Measurements from ENCODE around the gene ZMYND10. TPM values are rescaled to one million over a fixed set of nuclear protein-coding genes. Genes with fewer than 3 reads are reported as not detected.
A peak's percentile ranks its signal among the peaks of the same experiment; 100 is the strongest.

The ZMYND10 gene
- total RNA-seq, 1 donor from 2014 or later = 32.8 TPM

- DNase-seq = peak; percentile 77
- TF ChIP-seq CTCF (IDR thresholded peaks at IDR 0.05) = no peak
Measured at GRCh38 chr3:50322386-50323091, 23.0 kb downstream of the ZMYND10 start, which contains the start of gene HYAL2. Gene HYAL2, minus strand, starts transcription at chr3:50322745. Its CDS starts 2,256 bp downstream, at chr3:50320489.

GRCh38 chr3:50322115-50322385, 23.5 kb downstream of the ZMYND10 start:
- no peak for TF ChIP-seq CTCF (IDR thresholded peaks at IDR 0.05)
- intact Hi-C loops (cut with DNase I) = no loop called here
- peaks cover 85% of the 10 kb centered on the region for H3K4me1 ChIP-seq

More at GRCh38 chr3:50322386-50323091, 23.0 kb downstream of the ZMYND10 start, which contains the start of gene HYAL2:
- intact Hi-C loops (cut with DNase I) = no loop called here
- peak in 1 of 2 donors; percentile 15 for ATAC-seq
- Histone ChIP-seq H3K27me3 (ENCODE audit: low read depth) (no peaks in the 10 kb centered on the region), H3K27ac (peak within 1 kb of the TSS; percentile 98), H3K4me3 (peak within 1 kb of the TSS; percentile 91), H3K4me1 (peaks cover 85% of the 10 kb centered on the region), H3K36me3 (peaks cover 43% of the 10 kb centered on the region), H3K9me3 (no peaks in the 10 kb centered on the region)

DNA sequence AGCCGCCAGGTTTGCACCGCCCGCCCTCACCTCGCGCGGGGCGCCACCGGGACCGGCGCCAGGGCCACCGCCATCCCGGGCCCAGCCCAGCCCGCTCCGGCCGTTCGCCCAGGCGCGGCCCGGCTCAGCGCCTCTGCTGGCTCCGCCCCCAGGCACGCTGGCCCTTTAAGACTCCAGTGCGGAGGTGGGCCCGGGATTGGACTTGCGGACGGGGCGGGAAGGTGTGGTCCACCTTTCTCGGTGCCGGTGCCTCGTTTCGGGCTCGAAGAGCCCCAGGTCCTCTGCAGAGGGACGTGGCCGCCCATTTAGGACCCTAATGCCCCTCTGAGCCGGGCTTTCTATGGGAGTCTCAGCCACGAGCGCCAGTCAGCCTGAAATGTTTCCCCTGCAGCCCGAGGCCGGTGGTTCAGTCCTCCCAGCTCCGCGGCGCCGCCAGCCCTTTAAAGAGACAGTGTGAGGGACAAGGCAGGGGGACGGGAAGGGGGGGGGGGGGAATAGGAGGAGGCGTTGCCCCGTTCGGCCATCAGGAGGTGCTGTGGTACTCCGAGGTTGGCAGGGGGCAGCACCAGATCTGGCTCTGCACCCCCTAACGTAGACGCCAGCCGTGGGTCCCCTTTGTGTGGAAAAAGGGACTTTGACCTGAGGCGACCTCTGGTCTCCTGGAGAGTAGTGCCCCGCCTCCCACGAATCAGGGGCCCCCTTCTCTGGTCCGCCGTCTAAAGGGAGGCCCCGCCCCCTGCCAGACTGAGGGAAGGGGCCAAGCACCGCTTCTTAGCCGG, 24.0 kb downstream of the ZMYND10 start:
- Histone ChIP-seq H3K4me1 (peaks cover 85% of the 10 kb centered on the region), H3K9me3 (no peaks in the 10 kb centered on the region), H3K27me3 (ENCODE audit: low read depth) (no peaks in the 10 kb centered on the region), H3K36me3 (peaks cover 47% of the 10 kb centered on the region), H3K27ac (peak overlapping the region; percentile 98), H3K4me3 (peak overlapping the region; percentile 91)
- intact Hi-C loops (cut with DNase I) = no loop called here
- peak; percentile 58 for TF ChIP-seq CTCF (IDR thresholded peaks at IDR 0.05)
- ATAC-seq (peak; percentile 78 to 84), DNase-seq (peak; percentile 94)

More at GRCh38 chr3:50322115-50322385, 23.5 kb downstream of the ZMYND10 start:
- Histone ChIP-seq H3K36me3 (peaks cover 48% of the 10 kb centered on the region), H3K27ac (peak overlapping the region; percentile 98), H3K9me3 (no peaks in the 10 kb centered on the region), H3K4me3 (peak overlapping the region; percentile 91), H3K27me3 (ENCODE audit: low read depth) (no peaks in the 10 kb centered on the region)
- ATAC-seq = no peak
- DNase-seq = no peak

DNA sequence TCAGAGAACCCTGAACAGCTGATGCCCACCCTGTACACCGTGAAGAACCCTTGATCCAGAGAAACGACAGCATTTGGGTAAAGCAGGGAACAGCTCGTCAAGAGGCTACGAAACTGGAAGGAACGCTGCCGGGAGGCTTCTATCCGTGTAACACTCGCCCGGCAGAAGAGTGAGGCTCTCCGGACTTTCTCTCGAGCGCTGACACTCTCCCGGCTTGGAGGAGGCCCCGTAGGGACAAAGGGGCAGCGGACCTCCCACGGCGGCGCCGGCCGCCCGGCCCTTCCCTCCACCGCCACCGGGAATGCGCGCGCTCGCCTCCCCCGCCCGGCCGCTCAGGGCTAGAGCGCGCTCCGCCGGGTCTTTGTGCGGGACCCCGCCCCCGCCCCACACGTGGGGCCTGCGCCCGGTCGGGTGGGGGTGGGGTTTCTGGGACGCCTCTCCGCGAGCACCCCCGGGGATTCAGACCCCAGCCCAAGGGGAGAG, 24.6 kb downstream of the ZMYND10 start:
- H3K27ac ChIP-seq = peak overlapping the region; percentile 98
- H3K27me3 ChIP-seq (ENCODE audit: low read depth) = no peaks in the 10 kb centered on the region
- DNase-seq (peak; percentile 86), ATAC-seq (peak; percentile 66 to 73)
- H3K4me3 ChIP-seq = peak overlapping the region; percentile 91
- peaks cover 45% of the 10 kb centered on the region for H3K36me3 ChIP-seq
- intact Hi-C loops (cut with DNase I) = no loop called here
- TF ChIP-seq CTCF (IDR thresholded peaks at IDR 0.05) = no peak
- H3K4me1 ChIP-seq = peaks cover 88% of the 10 kb centered on the region
- no peaks in the 10 kb centered on the region for H3K9me3 ChIP-seq

DNA sequence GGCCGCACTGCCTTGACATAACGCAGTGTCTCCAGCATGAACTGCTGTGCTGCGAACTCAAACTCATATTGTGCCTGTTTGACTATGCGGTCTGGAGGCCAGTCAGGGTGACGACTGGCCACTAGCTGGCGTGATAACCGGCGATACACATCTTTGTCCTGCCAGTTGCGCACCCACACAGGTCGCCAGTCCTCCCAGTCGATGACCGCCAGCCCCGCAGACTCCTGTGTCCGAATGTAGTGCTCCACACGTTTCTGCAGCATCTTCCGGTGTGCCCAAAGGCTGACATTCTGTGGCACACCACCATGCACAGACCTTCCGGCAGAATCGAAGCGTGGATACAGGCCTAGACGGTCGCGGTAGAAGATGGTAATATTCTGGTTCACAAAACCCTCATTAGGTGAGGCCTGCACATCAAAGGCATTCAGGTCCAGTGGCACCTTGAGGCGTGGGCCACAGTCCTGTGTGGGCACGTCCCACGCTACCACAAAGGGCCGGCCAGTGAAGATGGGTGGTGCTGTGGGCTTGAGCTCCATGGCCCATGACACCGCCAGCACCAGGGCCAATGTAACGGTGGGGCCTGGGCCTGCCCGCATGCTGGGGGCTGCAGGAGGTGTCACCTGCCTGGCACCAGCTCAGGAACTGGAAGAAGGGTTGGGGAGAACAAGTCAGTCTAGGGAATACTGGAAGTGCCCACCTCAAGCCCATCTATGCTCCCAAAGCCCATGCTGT, 25.5 kb downstream of the ZMYND10 start:
- peaks cover 44% of the 10 kb centered on the region for H3K36me3 ChIP-seq
- H3K4me1 ChIP-seq = peaks cover 88% of the 10 kb centered on the region
- no peaks in the 10 kb centered on the region for H3K27me3 ChIP-seq (ENCODE audit: low read depth)
- no peak for ATAC-seq
- no peaks in the 10 kb centered on the region for H3K9me3 ChIP-seq
- intact Hi-C loops (cut with DNase I) = no loop called here
- TF ChIP-seq CTCF (IDR thresholded peaks at IDR 0.05) = no peak
- peak overlapping the region; percentile 98 for H3K27ac ChIP-seq
- H3K4me3 ChIP-seq = peak overlapping the region; percentile 91
- DNase-seq = no peak
